Measurements from ENCODE around the gene NEDD4L. TPM values are rescaled to one million over a fixed set of nuclear protein-coding genes. Genes with fewer than 3 reads are reported as not detected.

The NEDD4L gene
- total RNA-seq, 1 donor from 2014 or later = 15.6 TPM

DNA sequence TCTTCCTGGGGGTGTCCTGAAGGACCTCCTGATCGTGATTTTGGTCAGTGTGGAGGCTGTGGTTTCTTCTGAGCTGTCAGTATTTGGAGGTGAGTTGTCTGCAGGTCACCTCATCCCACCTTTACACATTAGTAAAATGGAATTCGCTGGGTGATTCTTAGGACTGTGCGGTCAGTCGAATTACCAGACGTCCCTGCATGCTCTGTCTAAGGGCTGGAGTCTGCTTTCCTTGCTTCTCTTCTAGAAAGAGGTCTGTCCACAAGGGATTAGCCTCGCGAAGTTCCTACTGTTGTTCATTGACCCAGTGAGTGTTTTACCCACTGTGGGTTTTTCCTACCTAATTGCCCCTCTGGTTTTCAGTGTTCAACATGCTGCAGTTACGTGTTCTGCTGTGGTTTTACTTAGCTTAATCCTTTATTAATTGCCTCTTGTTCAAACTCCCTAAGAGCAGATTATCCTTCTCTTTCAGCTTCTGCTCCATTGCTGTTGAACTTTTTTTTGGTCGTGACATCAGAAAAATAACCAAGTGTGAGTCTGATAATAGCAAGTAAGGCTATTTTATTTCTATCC, 183.4 kb downstream of the NEDD4L start:
- no peak for DNase-seq (ENCODE audit: low spot score in 2 of 2)
- intact Hi-C loops (cut with DNase I) = no loop called here
- TF ChIP-seq, protein P1, sequence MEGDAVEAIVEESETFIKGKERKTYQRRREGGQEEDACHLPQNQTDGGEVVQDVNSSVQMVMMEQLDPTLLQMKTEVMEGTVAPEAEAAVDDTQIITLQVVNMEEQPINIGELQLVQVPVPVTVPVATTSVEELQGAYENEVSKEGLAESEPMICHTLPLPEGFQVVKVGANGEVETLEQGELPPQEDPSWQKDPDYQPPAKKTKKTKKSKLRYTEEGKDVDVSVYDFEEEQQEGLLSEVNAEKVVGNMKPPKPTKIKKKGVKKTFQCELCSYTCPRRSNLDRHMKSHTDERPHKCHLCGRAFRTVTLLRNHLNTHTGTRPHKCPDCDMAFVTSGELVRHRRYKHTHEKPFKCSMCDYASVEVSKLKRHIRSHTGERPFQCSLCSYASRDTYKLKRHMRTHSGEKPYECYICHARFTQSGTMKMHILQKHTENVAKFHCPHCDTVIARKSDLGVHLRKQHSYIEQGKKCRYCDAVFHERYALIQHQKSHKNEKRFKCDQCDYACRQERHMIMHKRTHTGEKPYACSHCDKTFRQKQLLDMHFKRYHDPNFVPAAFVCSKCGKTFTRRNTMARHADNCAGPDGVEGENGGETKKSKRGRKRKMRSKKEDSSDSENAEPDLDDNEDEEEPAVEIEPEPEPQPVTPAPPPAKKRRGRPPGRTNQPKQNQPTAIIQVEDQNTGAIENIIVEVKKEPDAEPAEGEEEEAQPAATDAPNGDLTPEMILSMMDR (IDR thresholded peaks at IDR 0.05) = no peak

DNA sequence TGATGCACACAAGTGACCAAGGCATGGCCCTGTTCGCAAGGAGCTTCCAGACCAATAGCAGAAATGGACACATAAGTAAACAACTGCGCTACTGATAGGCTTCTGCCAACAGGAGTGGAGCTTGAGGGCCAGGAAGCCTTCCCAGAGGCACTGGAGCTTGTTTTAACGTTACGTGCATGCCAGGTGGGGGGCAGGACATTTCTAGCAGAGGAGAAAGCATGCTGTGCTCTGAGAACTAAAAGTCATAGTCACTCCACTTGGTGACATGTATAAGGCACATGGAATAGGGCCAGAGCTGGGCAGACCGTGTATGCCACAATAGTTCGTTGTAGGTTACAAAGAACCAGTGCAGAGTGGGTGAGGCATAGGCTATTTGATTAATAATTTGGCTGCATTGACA, 184.2 kb downstream of the NEDD4L start:
- intact Hi-C loops (cut with DNase I) = no loop called here
- DNase-seq (ENCODE audit: low spot score in 2 of 2) = no peak
- Histone ChIP-seq H3K4me1 (peaks cover 0 to 13% of the 10 kb centered on the region in 2 donors), H3K27ac (no peak overlapping the region), H3K27me3 (no peaks in the 10 kb centered on the region), H3K36me3 (no peaks in the 10 kb centered on the region), H3K4me3 (no peak overlapping the region), H3K9me3 (no peaks in the 10 kb centered on the region)
- TF ChIP-seq, protein P1 (IDR thresholded peaks at IDR 0.05) = no peak

More for the DNA sequence above, 183.4 kb downstream of the NEDD4L start:
- Histone ChIP-seq H3K36me3 (no peaks in the 10 kb centered on the region), H3K4me3 (no peak overlapping the region), H3K27me3 (no peaks in the 10 kb centered on the region), H3K4me1 (peaks cover 0 to 13% of the 10 kb centered on the region in 2 donors), H3K27ac (no peak overlapping the region), H3K9me3 (no peaks in the 10 kb centered on the region)

DNA sequence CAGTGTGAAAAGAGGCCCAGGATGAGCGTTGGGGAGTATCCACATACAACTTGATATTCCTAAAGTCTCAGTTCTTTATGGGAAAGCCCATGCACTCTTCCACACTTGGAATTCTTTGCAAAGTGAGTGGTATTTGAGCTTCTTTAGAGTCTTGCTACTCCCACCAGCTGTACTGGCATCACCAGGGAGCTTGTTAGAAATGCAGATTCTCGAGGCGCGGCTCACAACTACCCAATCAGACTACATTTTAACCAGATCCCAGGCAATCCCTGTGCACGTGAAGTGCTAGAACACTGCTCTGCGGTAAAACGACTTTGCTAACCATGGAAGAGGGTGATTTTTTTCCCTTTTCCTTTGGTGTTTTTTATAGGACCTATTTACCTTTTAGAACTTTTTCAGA, 184.7 kb downstream of the NEDD4L start:
- TF ChIP-seq, protein P1 (IDR thresholded peaks at IDR 0.05) = no peak
- no peak for DNase-seq (ENCODE audit: low spot score in 2 of 2)

DNA sequence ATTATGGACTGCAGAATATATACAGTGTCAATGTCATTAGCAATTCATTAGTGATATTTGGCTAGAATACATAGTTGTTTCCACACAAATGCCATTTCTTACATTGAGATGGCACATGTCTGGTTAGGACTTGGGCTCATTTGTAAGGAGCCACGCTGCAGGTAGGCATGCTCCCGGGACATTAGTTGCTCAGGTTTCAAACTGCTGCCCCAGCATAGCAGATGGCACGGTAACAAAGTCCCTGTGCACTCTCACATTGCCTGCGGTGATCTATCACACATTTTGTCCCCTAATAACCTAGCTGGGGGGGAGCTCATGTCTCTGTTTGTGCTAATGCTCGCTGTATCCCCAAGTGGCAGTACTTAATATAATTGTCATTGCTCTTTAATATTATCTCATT, 185.1 kb downstream of the NEDD4L start:
- Histone ChIP-seq H3K27ac (no peak overlapping the region), H3K4me1 (peaks cover 0 to 3% of the 10 kb centered on the region in 2 donors), H3K4me3 (no peak overlapping the region), H3K27me3 (no peaks in the 10 kb centered on the region), H3K9me3 (no peaks in the 10 kb centered on the region), H3K36me3 (no peaks in the 10 kb centered on the region)
- TF ChIP-seq, protein P1 (IDR thresholded peaks at IDR 0.05) = no peak
- intact Hi-C loops (cut with DNase I) = no loop called here
- DNase-seq (ENCODE audit: low spot score in 2 of 2) = no peak

More for the DNA sequence above, 184.7 kb downstream of the NEDD4L start:
- Histone ChIP-seq H3K4me3 (no peak overlapping the region), H3K9me3 (no peaks in the 10 kb centered on the region), H3K27ac (no peak overlapping the region), H3K36me3 (no peaks in the 10 kb centered on the region), H3K27me3 (no peaks in the 10 kb centered on the region), H3K4me1 (peaks cover 0 to 7% of the 10 kb centered on the region in 2 donors)
- intact Hi-C loops (cut with DNase I) = no loop called here

DNA sequence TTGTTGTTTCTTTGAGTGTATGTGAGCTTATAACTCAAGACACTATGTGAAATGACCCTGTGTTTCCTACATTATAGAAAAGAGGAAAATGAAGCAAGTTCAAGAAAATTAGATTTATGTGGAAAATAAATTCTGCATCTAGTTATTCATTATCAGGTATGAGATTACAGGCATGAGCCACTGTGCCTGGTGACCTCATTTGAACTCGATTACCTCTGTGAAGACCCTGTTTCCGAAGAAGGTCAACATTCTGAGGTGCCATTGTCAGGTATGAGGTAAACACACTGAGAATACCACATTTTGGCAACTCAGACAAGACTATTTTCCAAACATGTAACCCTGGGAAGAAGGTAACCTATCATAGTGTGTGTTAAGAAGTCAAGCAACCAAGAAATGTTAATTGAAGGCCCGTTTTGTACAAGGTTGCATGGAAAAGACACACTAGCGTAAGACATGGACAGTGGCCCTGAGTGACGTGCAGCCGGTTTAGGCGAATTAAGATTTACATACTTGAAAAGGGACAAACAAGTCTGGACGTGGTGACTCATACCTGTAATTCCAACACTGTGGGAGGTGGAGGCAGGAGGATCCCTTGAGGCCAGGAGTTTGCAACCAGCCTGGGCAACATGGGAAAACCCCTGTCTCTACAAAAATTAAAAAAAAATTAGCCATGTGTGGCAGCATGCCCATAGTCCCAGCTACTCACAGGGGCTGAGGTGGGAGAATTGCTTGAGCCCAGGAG, 186.6 kb downstream of the NEDD4L start:
- Histone ChIP-seq H3K36me3 (no peaks in the 10 kb centered on the region), H3K4me3 (no peak overlapping the region), H3K27me3 (no peaks in the 10 kb centered on the region), H3K27ac (no peak overlapping the region), H3K4me1 (no peaks in the 10 kb centered on the region), H3K9me3 (no peaks in the 10 kb centered on the region)
- intact Hi-C loops (cut with DNase I) = no loop called here
- no peak for DNase-seq (ENCODE audit: low spot score in 2 of 2)
- TF ChIP-seq, protein P1 (IDR thresholded peaks at IDR 0.05) = no peak

Data from ascending aorta (tissue), 2 donors.